ENCODE measurements around the gene SGMS1.

- TF ChIP-seq EZH2 (IDR thresholded peaks at IDR 0.05) = no peak
- TF ChIP-seq EZH2phosphoT487 (IDR thresholded peaks at IDR 0.05) = no peak
- TF ChIP-seq, protein P1, sequence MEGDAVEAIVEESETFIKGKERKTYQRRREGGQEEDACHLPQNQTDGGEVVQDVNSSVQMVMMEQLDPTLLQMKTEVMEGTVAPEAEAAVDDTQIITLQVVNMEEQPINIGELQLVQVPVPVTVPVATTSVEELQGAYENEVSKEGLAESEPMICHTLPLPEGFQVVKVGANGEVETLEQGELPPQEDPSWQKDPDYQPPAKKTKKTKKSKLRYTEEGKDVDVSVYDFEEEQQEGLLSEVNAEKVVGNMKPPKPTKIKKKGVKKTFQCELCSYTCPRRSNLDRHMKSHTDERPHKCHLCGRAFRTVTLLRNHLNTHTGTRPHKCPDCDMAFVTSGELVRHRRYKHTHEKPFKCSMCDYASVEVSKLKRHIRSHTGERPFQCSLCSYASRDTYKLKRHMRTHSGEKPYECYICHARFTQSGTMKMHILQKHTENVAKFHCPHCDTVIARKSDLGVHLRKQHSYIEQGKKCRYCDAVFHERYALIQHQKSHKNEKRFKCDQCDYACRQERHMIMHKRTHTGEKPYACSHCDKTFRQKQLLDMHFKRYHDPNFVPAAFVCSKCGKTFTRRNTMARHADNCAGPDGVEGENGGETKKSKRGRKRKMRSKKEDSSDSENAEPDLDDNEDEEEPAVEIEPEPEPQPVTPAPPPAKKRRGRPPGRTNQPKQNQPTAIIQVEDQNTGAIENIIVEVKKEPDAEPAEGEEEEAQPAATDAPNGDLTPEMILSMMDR (IDR thresholded peaks at IDR 0.05) = no peak
Observed at GRCh38 chr10:50536617-50537240, 87.0 kb downstream of the SGMS1 start.

Data from neural progenitor cell (in vitro differentiated cells).